Dedifferentiated amniotic fluid mesenchymal stem cell (primary cell): Measurements from ENCODE around the gene SFXN2.
"Not testable (repeated sequence)": the region's sequence is repeated elsewhere in the genome, so short reads cannot be mapped to it uniquely, and the experiment has no call there.

Experiments
- DNase-seq: peaks from one replicate; pipeline ENCODE4 v3.0.0-alpha.2; 2016; ENCODE audit errors: extremely low spot score

SFXN2 gene

GRCh38 chr10:102681696-102682095 is 32.7 kb upstream of the SFXN2 start:
- no peak for DNase-seq

DNA sequence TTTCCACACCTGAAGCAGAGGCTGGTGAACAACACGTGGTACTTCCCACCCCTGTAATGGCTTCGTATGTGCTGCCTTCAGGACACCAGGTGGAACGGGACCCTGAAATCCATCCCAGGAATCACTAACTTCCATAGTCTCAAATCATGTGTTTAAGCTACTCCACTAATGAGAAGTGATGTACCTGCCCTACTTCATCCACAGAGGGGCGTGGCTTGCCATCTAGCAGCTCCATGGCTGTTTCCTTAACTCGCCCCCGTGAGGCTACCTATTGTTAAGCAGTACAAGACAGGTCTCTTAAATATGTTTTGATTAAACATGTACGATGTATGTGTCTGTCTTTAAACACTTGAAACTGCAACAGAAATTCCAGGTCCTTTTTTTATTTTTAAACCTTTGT is 32.0 kb upstream of the SFXN2 start:
- DNase-seq = no peak

- no peak for DNase-seq
These were observed 31.5 kb upstream of the SFXN2 start for GRCh38 chr10:102682981-102683380.

DNA sequence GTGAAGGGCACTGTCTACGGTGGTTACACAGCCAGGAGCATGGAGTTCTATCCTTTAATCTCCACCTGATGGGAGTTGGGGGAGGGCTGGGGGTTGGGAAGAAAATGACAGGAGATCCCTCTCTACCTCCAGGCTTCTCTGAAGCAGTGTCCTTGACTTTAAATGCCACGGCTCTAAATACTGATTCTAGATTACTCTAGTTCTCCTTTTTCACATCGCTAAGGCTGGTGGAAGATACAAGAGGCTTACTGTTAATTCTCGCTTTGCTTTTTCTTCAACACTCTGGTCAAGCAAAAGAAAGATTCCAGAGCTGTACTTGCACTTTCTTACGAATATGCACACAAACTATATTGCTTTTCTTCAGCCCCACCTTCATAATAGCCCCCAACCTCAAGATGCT is 30.7 kb upstream of the SFXN2 start:
- no peak for DNase-seq

- DNase-seq = no peak
These were observed 23.0 kb upstream of the SFXN2 start for GRCh38 chr10:102691285-102692066.

- DNase-seq = not testable (repeated sequence)
These were observed 19.0 kb upstream of the SFXN2 start for GRCh38 chr10:102695401-102695800.

GRCh38 chr10:102696736-102697135 is 17.7 kb upstream of the SFXN2 start:
- DNase-seq = no peak

- DNase-seq = no peak
These were observed 15.5 kb upstream of the SFXN2 start for GRCh38 chr10:102698894-102699293.

- no peak for DNase-seq
These were observed 13.2 kb upstream of the SFXN2 start for GRCh38 chr10:102701272-102701671.

DNA sequence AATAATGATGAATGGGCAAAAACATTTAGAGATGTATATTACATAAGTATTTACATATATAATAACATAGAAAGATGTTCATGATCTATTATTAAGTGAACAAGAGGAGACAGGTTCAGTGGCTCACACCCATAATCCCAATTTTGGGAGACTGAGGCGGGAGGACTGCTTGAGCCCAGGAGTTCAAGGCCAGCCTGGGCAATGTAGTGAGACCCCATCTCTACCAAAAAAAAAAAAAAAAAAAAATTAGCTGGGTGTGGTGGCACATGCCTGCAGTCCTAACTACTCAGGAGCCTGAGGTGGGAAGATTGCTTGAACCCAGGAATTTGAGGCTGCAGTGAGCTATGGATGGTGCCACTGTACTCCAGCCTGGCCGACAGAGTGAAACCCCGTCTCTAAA is 12.6 kb upstream of the SFXN2 start:
- DNase-seq = no peak

DNA sequence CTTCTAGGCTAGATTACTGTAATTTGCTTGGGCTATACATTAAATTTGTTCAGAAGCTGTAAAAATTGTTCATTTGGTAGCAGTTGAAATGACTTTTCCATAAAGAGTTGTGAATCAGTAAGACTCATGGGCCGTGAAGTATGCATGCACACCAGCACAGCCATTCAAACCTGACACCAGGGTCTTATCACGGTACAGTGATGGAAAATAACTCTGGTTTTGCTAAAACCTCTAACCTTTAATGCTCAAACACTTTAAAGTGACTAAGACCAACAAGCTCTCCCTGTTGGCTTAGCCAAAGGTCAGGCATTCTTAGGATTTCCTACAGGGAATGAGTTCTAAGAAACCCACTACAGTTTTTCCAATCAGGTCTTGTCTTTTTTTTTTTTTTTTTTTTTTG is 11.7 kb upstream of the SFXN2 start:
- DNase-seq = no peak

DNA sequence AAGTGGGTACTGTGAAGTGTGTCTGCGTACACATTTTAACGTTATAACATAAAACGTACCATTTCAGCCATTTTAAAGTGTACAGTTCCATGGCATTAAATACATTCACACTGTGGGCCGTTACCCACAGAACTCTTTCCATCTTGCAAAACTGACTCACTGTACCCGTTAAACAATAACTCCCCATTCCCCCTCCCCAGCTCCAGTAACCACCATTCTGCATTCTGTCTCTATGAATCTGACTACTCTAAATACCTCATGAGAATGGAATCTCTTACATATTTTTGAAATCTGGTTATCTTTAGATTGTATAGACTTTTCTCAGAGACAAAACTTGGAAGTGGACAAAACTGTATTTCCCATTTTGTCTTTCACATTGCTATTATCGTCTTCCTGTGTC is 9.5 kb upstream of the SFXN2 start:
- DNase-seq = peak; percentile 35

DNA sequence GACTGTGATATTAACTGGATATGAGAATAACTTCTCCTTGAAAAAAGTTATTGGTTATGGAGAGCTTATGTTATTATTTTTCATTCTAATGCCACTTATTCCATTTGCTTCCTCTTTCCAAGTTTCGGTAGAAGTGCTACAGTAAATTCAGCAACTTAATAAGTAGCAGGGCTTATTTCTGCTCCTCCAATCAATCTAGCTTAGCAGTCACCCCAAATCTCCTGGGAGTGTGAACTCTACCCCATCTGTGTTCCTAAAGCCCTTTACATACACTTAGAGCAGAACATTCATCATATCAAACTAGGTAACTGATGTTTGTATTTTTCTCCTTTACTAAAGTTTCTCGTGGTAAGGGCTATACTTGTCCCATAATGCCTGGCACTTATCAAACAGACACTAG is 8.9 kb upstream of the SFXN2 start:
- no peak for DNase-seq

DNA sequence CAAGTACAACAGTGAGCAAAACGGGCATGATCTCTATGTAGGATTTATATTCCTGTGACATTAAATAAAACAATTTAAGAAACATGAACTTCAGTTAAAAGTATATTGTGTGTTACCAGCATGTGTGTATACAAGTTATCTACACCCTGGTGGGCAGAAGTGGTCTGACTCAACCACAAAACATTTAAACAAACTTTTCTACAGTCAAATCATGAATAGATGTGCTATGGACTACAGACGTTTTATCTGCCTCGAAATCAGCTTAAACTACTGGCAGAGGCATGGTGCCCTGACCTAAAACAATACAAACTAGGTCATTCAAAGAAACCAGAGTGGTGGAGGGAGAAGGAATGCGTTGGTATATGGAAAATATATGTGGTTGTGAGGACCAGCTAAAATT is 3.8 kb upstream of the SFXN2 start:
- peak; percentile 62 for DNase-seq

DNA sequence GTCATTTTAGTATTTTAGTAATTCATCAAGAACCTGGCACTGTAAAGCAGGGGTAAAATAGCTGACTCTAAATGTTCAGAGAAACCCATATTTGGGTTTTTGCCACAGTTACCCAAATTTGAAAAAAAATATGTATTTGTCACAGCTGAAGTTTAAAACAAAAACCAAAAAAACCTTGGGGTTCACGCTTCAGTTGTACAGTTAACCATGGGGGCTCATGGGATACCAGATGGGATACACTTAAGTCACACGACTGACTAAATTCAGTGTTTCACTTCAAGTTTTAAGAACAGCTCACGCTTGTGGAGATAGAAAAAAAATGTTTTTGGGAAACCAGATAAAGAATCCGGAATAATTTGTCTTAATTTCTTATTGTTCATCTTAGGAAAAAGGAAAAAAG is 2.3 kb upstream of the SFXN2 start:
- DNase-seq = no peak

- peak; percentile 42 for DNase-seq
These were observed 1.4 kb upstream of the SFXN2 start for GRCh38 chr10:102712843-102713538.

DNA sequence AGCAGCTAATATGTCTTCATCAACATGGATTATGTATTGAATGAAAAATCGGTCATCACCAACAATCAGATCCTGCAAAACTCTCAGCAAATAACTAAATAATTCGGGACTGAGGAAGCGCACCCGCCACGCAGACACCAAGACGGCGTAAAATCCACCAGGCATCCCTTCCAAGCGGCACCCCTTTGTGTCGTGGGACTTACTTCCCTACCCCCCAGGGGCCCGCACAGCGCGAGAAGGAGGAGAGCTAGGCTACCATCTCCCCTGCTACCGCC is 960 bp upstream of the SFXN2 start:
- DNase-seq = no peak

- DNase-seq = peak; percentile 97
These were observed 419 bp upstream of the SFXN2 start, which contains the start of gene ARL3 for GRCh38 chr10:102713814-102714620. Gene ARL3, minus strand, starts transcription at chr10:102714397. Its CDS starts 122 bp downstream, at chr10:102714275.

DNA sequence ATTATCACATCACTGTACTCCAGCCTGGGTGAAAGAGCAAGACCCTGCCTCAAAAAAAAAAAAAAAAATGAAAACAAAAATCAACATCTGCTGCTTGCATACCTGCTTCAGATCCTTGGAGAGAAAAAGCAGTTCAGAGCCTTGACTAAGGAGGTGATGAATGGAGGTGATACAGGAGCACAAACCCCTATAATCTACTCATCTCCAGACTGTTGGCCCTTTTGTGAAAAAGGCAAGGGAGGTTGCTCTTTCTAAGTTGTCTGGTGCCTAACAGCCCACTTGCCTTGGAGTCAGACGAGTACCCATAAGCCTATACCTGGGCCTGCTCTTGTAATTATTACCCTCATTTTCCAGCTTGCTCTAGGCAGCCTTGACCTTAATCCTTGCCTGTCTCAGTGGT is 1.4 kb downstream of the SFXN2 start:
- DNase-seq = no peak

DNA sequence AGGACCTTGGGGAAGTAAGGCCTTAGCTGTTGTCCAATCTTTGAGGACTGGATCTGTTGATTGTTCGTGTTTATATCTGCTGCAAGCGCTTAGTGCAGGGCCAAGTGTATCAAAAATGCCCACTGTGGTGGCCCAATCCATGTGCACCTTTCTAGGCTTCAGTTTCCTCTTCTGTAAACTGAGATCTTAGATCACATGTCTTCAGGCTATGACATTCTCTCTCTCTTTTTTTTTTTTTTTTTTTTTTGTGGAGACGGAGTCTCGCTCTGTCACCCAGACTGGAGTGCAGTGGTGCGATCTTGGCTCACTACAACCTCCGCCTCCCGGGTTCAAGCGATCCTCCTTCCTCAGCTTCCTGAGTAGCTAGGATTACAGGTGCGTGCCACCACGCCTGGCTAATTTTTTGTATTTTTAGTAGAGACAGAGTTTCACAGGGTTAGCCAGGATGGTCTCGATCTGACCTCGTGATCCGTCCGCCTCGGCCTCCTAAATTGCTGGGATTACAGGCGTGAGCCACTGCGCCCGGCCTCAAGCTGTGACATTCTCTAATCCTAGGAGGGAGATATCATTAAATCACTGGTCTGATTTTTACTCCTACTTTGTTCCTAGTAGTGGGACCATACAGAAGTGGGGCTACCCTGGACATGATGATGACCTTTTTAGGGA is 2.6 kb downstream of the SFXN2 start:
- DNase-seq = not testable (repeated sequence)

GRCh38 chr10:102718220-102718619 is 3.8 kb downstream of the SFXN2 start:
- DNase-seq = no peak

DNA sequence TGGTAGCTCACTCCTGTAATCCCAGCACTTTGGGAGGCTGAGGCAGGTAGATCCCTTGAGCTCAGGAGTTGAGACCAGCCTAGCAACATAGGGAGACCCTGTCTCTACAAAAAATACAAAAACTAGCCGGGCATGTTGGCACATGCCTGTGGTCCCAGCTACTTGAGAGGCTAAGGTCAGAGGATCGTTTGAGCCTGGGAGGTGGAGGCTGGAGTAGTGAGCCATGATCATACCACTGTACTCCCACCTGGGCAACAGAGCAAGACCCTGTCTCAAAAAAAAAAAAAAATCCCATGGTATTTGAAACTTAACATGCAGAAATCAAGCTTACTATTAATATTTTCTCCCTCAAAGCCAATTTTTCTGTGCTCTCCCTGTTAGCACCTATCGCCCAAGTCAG is 5.9 kb downstream of the SFXN2 start:
- DNase-seq = no peak
